GM19372 (cell line): ENCODE data around the gene AFF1.
A peak's percentile ranks its signal among the peaks of the same experiment; 100 is the strongest.

ENCODE experiments used
- ATAC-seq: cut with Tn5 transposase; IDR thresholded peaks from one replicate; pipeline ENCODE4 v1.9.1; 2021; ENCODE audit warnings: mild to moderate bottlenecking, low read depth, moderate library complexity; ENCODE audit not compliant: unreplicated experiment

Gene AFF1

GRCh38 chr4:86921608-86922252, 13.1 kb upstream of the AFF1 start:
- ATAC-seq: no peak

- no peak for ATAC-seq
These were observed 10.0 kb upstream of the AFF1 start for GRCh38 chr4:86924811-86925210.

GRCh38 chr4:86926435-86927086, 8.2 kb upstream of the AFF1 start:
- ATAC-seq: no peak

DNA sequence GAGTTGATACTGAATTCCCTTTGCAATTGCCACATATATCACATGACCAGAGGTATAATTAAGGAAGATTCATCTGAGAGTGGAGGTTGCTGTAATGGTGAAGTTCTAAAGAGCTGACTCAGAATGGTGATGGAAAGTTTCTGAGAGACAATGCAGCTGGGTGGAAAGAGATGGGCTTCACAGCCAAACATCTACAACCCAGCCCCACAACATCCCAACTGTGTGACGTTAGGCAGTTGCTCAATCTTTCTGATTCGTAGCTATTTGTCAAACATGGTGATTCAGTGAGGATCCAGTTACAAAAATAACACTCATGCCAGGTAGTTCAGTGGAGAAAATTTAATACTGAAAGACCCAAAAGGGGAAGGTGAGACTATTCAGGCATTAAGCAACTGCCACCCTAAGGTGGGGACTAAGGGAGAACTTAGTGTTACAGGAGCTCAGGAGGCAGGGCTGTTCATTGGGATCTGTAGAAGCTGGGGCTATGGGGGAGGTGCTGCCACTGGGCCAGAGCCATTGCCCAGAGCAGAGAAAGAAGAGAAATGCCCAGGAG, 6.9 kb upstream of the AFF1 start:
- ATAC-seq: peak; percentile 36

GRCh38 chr4:86928400-86929255, 6.2 kb upstream of the AFF1 start:
- ATAC-seq: peak; percentile 42

GRCh38 chr4:86934147-86934770, 552 bp upstream of the AFF1 start:
- ATAC-seq: no peak

GRCh38 chr4:86935566-86935852, 698 bp downstream of the AFF1 start:
- ATAC-seq: no peak

- peak; percentile 34 for ATAC-seq
These were observed 1.3 kb downstream of the AFF1 start for GRCh38 chr4:86935853-86936733.

- ATAC-seq: no peak
These were observed 4.1 kb downstream of the AFF1 start for GRCh38 chr4:86938771-86939520.

- ATAC-seq: peak; percentile 51
These were observed 5.1 kb downstream of the AFF1 start for GRCh38 chr4:86939729-86940575.

GRCh38 chr4:86940920-86941460, 6.2 kb downstream of the AFF1 start:
- ATAC-seq: no peak

DNA sequence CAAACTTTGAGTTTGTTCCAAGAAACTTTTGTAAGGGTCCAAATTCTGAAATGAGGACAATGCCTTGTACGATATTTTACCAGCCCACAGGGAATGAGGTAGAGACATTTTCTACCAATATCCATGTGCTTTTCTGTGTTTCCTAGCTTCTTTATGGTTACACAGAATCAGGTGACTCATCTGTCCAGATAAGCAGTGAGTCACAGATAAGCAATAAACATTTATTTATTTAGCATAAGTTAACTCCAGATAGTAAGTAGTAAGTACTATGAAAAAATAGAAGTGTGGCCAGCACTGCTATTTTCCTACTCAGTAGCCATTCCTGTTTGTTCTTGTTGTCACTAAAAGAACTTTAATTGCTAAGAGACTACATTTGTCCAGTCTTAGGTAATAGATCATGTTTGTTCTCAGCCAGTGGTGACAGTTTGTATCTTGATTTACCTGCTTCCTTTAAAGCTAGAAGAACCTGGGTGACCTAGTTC, 7.4 kb downstream of the AFF1 start:
- no peak for ATAC-seq

DNA sequence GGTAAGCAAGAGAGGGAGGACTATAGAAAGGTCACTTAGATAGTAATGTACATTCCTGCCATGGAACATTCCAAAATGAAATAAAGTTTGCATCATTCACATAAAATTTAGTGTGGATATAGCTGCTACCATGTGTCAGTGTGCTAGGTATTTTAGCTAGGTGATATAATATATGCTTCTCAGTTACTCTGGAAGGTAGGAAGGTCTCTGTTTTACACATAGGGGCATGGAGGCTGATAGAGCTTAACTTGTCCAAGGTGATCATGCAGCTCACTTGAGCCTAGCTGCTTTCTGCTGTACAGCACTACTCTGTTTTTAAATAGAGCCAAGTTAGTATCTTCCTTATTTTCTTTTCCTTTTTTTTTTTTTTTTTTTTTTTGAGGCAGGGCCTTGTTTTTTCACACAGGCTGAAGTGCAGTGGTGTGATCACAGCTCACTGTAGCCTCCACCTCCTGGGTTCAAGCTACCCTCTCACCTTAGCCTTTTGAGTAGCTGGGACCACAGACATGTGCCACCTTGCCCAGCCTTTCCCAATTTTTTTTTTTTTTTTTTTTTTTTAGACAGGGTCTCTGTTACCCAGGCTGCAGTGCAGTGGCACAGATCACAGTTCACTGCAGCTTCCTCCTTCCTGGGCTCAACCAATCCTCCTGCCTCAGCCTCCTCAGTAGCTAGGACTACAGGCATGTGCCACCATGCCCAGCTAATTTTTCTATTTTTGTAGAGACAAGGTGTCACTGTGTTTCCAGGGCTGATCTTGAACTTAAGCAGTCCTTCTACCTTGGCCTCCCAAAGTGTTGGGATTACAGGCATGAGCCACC, 10.4 kb downstream of the AFF1 start:
- ATAC-seq: no peak

- no peak for ATAC-seq
These were observed 12.2 kb downstream of the AFF1 start for GRCh38 chr4:86946868-86947500.

DNA sequence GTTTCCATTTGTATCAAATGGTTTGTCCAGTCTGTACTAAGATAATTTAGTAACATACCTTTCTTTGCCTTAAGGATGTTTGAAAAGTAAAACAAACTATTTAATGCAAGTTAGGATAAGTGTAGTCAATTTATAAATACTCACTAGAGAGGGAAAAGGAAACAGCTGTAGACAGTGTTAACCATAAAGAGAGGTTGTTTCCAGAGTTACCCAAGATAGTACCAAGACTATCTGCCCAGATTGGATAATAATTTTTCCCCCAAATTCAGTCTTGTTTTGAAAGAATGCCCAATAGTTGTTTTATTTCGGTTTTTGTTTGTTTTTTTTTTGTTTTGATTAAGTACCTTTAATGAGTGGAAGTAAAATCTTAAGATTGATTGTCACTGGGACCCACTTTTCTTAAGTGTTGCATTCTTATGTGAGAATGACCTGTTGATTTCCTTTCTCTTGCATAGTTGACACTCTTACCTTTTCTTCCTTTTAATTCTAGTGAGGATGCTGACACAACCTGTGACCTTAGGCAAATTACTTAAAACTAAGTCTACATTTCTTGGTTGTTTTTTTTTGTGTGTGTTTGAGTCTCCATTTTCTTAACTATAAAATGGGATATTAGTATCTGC, 12.8 kb downstream of the AFF1 start:
- no peak for ATAC-seq

DNA sequence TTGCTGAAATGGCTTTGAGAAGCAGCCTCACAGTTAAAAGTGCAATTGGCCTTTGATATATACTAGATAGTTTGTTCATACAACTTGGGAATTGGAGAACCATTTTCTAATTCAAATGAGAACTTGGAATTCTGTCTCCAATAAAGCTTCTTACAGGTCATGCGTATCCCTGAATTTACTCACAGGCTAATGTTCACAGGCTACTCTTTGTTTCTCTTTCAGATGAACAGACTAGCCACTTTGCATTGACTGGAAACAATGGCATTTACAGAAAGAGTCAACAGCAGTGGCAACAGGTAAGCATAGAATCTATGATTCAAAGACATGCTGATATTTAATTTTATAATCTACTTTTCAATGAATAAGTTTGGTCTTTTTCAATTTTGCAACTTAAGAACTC, 13.5 kb downstream of the AFF1 start:
- no peak for ATAC-seq
